MM.1S (cell line): ENCODE data around the gene SERINC4.
"Not testable (repeated sequence)": the region's sequence is repeated elsewhere in the genome, so short reads cannot be mapped to it uniquely, and the experiment has no call there.

Experiments used
- DNase-seq: peaks from one replicate; pipeline ENCODE4 v3.0.0-alpha.2; 2015
- H2AFZ ChIP-seq: fragments of 300-600 bp; sonication (generic); 2 replicates; pipeline ENCODE4 v1.6.0; 2016; ENCODE audit warnings: antibody characterized with exemption, low read length
- H3F3A ChIP-seq: fragments of 300-600 bp; sonication (generic); 2 replicates; pipeline ENCODE4 v1.6.1; 2016; ENCODE audit warnings: mild to moderate bottlenecking, antibody characterized with exemption, low read length, moderate library complexity, mixed read lengths; ENCODE audit not compliant: insufficient read depth
- H3K27ac ChIP-seq: fragments of 300-600 bp; sonication (generic); 2 replicates; pipeline ENCODE4 v1.5.1; 2016; ENCODE audit warnings: mild to moderate bottlenecking, low read length
- H3K27me3 ChIP-seq: fragments of 300-600 bp; sonication (generic); replicated peaks from 2 replicates; pipeline ENCODE4 v1.6.0; 2016; ENCODE audit warnings: low read length; ENCODE audit not compliant: insufficient read depth
- H3K36me3 ChIP-seq: fragments of 300-600 bp; sonication (generic); replicated peaks from 2 replicates; pipeline ENCODE4 v1.6.1; 2016; ENCODE audit warnings: mild to moderate bottlenecking, low read length, mixed read lengths; ENCODE audit not compliant: insufficient read depth
- H3K4me1 ChIP-seq: fragments of 300-600 bp; sonication (generic); 2 replicates; pipeline ENCODE4 v1.6.1; 2016; ENCODE audit warnings: low read length, mixed read lengths
- H3K4me2 ChIP-seq: fragments of 300-600 bp; sonication (generic); 2 replicates; pipeline ENCODE4 v1.6.0; 2016; ENCODE audit warnings: low read depth, low read length
- H3K4me3 ChIP-seq: fragments of 300-600 bp; sonication (generic); 2 replicates; pipeline ENCODE4 v1.5.1; 2016; ENCODE audit warnings: low read length, mixed read lengths
- H3K79me2 ChIP-seq: fragments of 300-600 bp; sonication (generic); 2 replicates; pipeline ENCODE4 v1.6.1; 2016; ENCODE audit warnings: mixed run types, low read length, mixed read lengths
- H3K9ac ChIP-seq: fragments of 300-600 bp; sonication (generic); 2 replicates; pipeline ENCODE4 v1.6.1; 2016; ENCODE audit warnings: low read length, mixed read lengths
- H3K9me2 ChIP-seq: fragments of 300-600 bp; sonication (generic); replicated peaks from 2 replicates; pipeline ENCODE4 v1.6.1; 2016; ENCODE audit warnings: mild to moderate bottlenecking, low read length, mixed read lengths; ENCODE audit not compliant: insufficient read depth
- H3K9me3 ChIP-seq: fragments of 300-600 bp; sonication (generic); replicated peaks from 2 replicates; pipeline ENCODE4 v1.6.1; 2016; ENCODE audit warnings: mild to moderate bottlenecking, low read length, mixed read lengths; ENCODE audit not compliant: insufficient read depth
- H4K20me1 ChIP-seq: fragments of 300-600 bp; sonication (generic); 2 replicates; pipeline ENCODE4 v1.6.1; 2016; ENCODE audit warnings: mild to moderate bottlenecking, low read length, moderate library complexity, mixed read lengths; ENCODE audit not compliant: insufficient read depth
- CTCF ChIP-seq: fragments of 300-600 bp; sonication (generic); IDR thresholded peaks from 2 replicates; pipeline ENCODE4 v1.5.1; 2016; ENCODE audit warnings: antibody characterized with exemption, low read length, mixed read lengths
- EZH2 ChIP-seq: fragments of 300-600 bp; sonication (generic); optimal IDR thresholded peaks from 2 replicates; pipeline ENCODE3; 2017; ENCODE audit warnings: low read depth, mild to moderate bottlenecking, antibody characterized with exemption, low read length, mixed read lengths
- EZH2phosphoT487 ChIP-seq: fragments of 300-600 bp; sonication (generic); IDR thresholded peaks from 2 replicates; pipeline ENCODE4 v1.6.1; 2018; ENCODE audit warnings: antibody characterized with exemption, low read length

The SERINC4 gene

DNA sequence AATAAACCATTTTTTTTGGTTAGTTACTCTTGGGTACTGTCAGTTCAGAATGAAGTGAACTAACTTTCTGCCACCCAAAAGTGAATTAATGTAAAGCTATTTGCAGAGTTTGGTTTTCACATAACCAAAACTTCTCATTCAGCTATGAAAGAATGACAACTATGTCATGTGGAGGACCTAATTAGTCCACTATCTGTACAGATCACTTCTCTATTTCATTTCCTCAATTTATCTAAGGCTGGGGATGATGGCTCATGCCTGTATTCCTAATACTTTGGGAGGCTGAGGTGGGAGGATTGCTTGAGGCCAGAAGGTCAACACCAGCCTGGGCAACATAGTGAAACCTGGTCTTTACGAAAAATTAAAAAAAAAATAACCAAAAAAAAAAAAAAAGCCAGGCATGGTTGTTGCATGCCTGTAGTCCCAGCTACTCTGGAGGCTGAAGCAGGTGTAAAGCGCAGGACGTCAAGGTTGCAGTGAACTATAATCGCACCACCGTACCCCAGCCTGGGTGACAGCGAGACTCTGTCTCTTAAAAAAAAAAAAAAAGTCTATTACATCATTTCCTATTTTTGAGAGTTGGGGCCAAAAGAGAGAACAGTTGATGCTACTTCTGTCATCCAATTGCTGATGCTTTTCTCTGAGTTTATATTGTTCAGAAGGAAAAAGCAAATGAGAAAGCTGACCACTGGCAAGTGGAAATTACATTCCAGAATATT, 9.1 kb upstream of the SERINC4 start:
- Histone ChIP-seq H3K36me3 (no peaks in the 10 kb centered on the region; the same call in 1 of the 2 replicates), H3K4me2 (no peak overlapping the region), H3K9me3 (no peaks in the 10 kb centered on the region), H3K79me2 (no peaks in the 10 kb centered on the region), H3K27me3 (no peaks in the 10 kb centered on the region), H4K20me1 (no peaks in the 10 kb centered on the region), H3K9me2 (no peaks in the 10 kb centered on the region), H3K27ac (peak overlapping the region; percentile 7; the same call in 1 of the 2 replicates), H3K9ac (no peak overlapping the region), H3K4me1 (no peaks in the 10 kb centered on the region), H3F3A (0 out of 2 replicates have a peak, but pooled peaks cover 5% of the 10 kb centered on the region), H3K4me3 (no peak overlapping the region), H2AFZ (no peak overlapping the region)
- no peak for DNase-seq
- TF ChIP-seq EZH2, result no peak
- TF ChIP-seq CTCF, result no peak
- TF ChIP-seq EZH2phosphoT487, result no peak

DNA sequence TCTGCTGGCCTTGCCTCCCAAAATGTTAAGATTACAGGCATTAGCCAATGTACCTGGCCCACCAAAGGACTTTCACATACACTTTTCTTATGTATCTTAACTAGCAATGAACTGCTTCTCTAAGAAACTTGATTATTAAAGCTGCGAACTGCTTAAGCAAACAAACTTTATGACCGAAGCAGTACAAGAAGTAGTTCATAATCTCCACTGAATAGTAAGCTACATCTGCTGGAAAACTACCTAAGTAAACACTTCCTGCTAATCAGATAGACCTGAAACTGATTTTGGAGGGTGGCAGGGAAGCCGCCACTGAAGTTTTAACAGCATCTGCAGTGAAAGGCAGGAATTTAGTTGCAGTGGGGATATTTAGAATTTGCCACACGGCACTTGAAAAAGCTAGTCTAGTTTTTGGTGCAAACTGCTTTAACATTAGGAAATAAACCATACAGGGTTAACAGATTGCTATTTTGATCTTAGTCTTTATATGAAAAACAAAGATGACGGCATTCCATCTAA, 8.5 kb upstream of the SERINC4 start:
- no peaks in the 10 kb centered on the region for H3K36me3 ChIP-seq

GRCh38 chr15:43802676-43803075, 2.7 kb upstream of the SERINC4 start:
- H3K27ac ChIP-seq, H3K27me3 ChIP-seq, DNase-seq, H3K36me3 ChIP-seq, H3K4me2 ChIP-seq, H3K4me3 ChIP-seq, H2AFZ ChIP-seq, H3K4me1 ChIP-seq, H3K9ac ChIP-seq, H3K9me3 ChIP-seq, H3F3A ChIP-seq, H4K20me1 ChIP-seq, H3K9me2 ChIP-seq: not testable (repeated sequence)
- peaks cover 19% of the 10 kb centered on the region for H3K79me2 ChIP-seq

More for the DNA sequence above, 8.5 kb upstream of the SERINC4 start:
- Histone ChIP-seq H3K27ac (peak overlapping the region; percentile 7; the same call in 1 of the 2 replicates), H3K9me2 (no peaks in the 10 kb centered on the region), H3F3A (0 out of 2 replicates have a peak, but pooled peaks cover 5% of the 10 kb centered on the region), H3K4me3 (no peak overlapping the region), H3K4me2 (no peak overlapping the region), H3K9ac (no peak overlapping the region), H4K20me1 (no peaks in the 10 kb centered on the region), H2AFZ (no peak overlapping the region), H3K79me2 (no peaks in the 10 kb centered on the region), H3K9me3 (no peaks in the 10 kb centered on the region), H3K4me1 (no peaks in the 10 kb centered on the region), H3K27me3 (no peaks in the 10 kb centered on the region)
- TF ChIP-seq EZH2phosphoT487, result no peak
- no peak for TF ChIP-seq CTCF
- no peak for TF ChIP-seq EZH2
- no peak for DNase-seq
